CD14-positive monocyte (primary cell): ENCODE results near the gene SIPA1L3. TPM values are rescaled to one million over a fixed set of nuclear protein-coding genes. Genes with fewer than 3 reads are reported as not detected.

Experiments
- DNase-seq, 3 donors: peaks; one replicate each; pipeline ENCODE4 v3.0.0-alpha.2; 2011 to 2022
- H2AFZ ChIP-seq: 2 replicates; pipeline ENCODE4 v1.6.0; 2012; ENCODE audit warnings: mild to moderate bottlenecking, low read depth, low read length, inconsistent platforms; ENCODE audit not compliant: insufficient read depth, poor library complexity, severe bottlenecking
- H3K27ac ChIP-seq, 2 donors: 1 replicate in 1 of 2; 2 replicates in 1 of 2; pipeline ENCODE4 v1.5.1; 2012 to 2013; ENCODE audit warnings: low read length in 2 of 2, control low read depth in 1 of 2, inconsistent platforms in 1 of 2, low read depth in 1 of 2, mild to moderate bottlenecking in 1 of 2
- H3K27me3 ChIP-seq, 2 donors: one replicate each; pipeline versions ENCODE4 v1.6.0 to v1.6.1; 2011 to 2013; ENCODE audit warnings: low read length in 2 of 2; ENCODE audit not compliant: control insufficient read depth in 2 of 2, insufficient read depth in 2 of 2
- H3K36me3 ChIP-seq, 2 donors: replicated peaks in 1 of 2; 1 replicate in 1 of 2; 2 replicates in 1 of 2; pipeline versions ENCODE4 v1.5.1 to v1.6.1; 2012 to 2013; ENCODE audit warnings: low read length in 2 of 2, control low read depth in 1 of 2, inconsistent platforms in 1 of 2, mild to moderate bottlenecking in 1 of 2; ENCODE audit not compliant: insufficient read depth in 2 of 2, control insufficient read depth in 1 of 2
- H3K4me1 ChIP-seq, 2 donors: 1 replicate in 1 of 2; 2 replicates in 1 of 2; pipeline versions ENCODE4 v1.5.1 to v1.6.1; 2012 to 2013; ENCODE audit warnings: low read length in 2 of 2, control low read depth in 1 of 2, inconsistent platforms in 1 of 2, mild to moderate bottlenecking in 1 of 2, moderate library complexity in 1 of 2; ENCODE audit not compliant: insufficient read depth in 2 of 2, control insufficient read depth in 1 of 2
- H3K4me2 ChIP-seq: replicated peaks from 2 replicates; pipeline ENCODE3; 2012; ENCODE audit warnings: low read length, moderate library complexity, mild to moderate bottlenecking; ENCODE audit not compliant: poor library complexity, severe bottlenecking; ENCODE audit errors: extremely low read depth
- H3K4me3 ChIP-seq, 3 experiments: fragments of 200-600 bp in 1 of 3; sonication (generic) in 1 of 3; replicated peaks in 1 of 3; 1 replicate in 2 of 3; 2 replicates in 1 of 3; pipeline ENCODE4 v1.5.1; 2011 to 2013; ENCODE audit warnings: low read length in 3 of 3, mild to moderate bottlenecking in 3 of 3, control low read depth in 2 of 3, low read depth in 2 of 3, inconsistent platforms in 1 of 3, moderate library complexity in 1 of 3
- H3K79me2 ChIP-seq: 2 replicates; pipeline ENCODE4 v1.6.0; 2012; ENCODE audit warnings: mild to moderate bottlenecking, control low read depth, inconsistent platforms, low read length, moderate library complexity; ENCODE audit not compliant: insufficient read depth
- H3K9ac ChIP-seq: 2 replicates; pipeline ENCODE4 v1.6.0; 2017; ENCODE audit warnings: low read length, mild to moderate bottlenecking; ENCODE audit not compliant: insufficient read depth, poor library complexity, severe bottlenecking
- H3K9me3 ChIP-seq, 2 donors: replicated peaks in 1 of 2; 1 replicate in 1 of 2; 2 replicates in 1 of 2; pipeline versions ENCODE4 v1.5.1 to v1.6.1; 2012 to 2013; ENCODE audit warnings: low read length in 2 of 2, control low read depth in 1 of 2; ENCODE audit not compliant: control insufficient read depth in 1 of 2, insufficient read depth in 1 of 2
- H4K20me1 ChIP-seq: 2 replicates; pipeline ENCODE4 v1.6.0; 2012; ENCODE audit warnings: mild to moderate bottlenecking, low read length, control low read depth, moderate library complexity; ENCODE audit not compliant: insufficient read depth
- H3K27ac Mint-ChIP-seq, 7 donors: one replicate each; pipeline ENCODE4 v1.8.0; 2020; ENCODE audit warnings: mild to moderate bottlenecking in 7 of 7, mixed read lengths in 7 of 7, moderate library complexity in 6 of 7, inconsistent platforms in 2 of 7
- H3K27me3 Mint-ChIP-seq, 3 donors: one replicate each; pipeline ENCODE4 v1.8.0; 2021 to 2022; ENCODE audit warnings: low read depth in 3 of 3, mild to moderate bottlenecking in 3 of 3, mixed read lengths in 3 of 3, moderate library complexity in 3 of 3, inconsistent platforms in 1 of 3
- H3K36me3 Mint-ChIP-seq, 2 donors: one replicate each; pipeline ENCODE4 v1.8.0; 2020; ENCODE audit warnings: mixed read lengths in 2 of 2, inconsistent platforms in 1 of 2, mild to moderate bottlenecking in 1 of 2
- H3K4me1 Mint-ChIP-seq: one replicate; pipeline ENCODE4 v1.8.0; 2020; ENCODE audit warnings: mild to moderate bottlenecking, mixed read lengths
- H3K4me3 Mint-ChIP-seq, 2 donors: one replicate each; pipeline ENCODE4 v1.8.0; 2020; ENCODE audit warnings: mild to moderate bottlenecking in 2 of 2, mixed read lengths in 2 of 2, moderate library complexity in 1 of 2
- H3K9me3 Mint-ChIP-seq, 7 donors: one replicate each; pipeline ENCODE4 v1.8.0; 2020 to 2022; ENCODE audit warnings: mixed read lengths in 7 of 7, mild to moderate bottlenecking in 6 of 7, moderate library complexity in 6 of 7, inconsistent platforms in 2 of 7
- WGBS: methylation state at CpG from one replicate; pipeline ENCODE4 v1.1.5; 2013; ENCODE audit warnings: missing lambda C conversion rate; ENCODE audit not compliant: insufficient coverage; 5-methylcytosine and 5-hydroxymethylcytosine counted together
- intact Hi-C, 2 donors: fragments of 100-400 bp; cut with micrococcal nuclease; formaldehyde crosslinking; loops; one replicate each; pipeline versions ENCODE4 v1.15.0 to v1.15.1; 2023
- polyA plus RNA-seq, 3 donors: library from polyadenylated mRNA; depleted of rRNA in 1 of 3; unstranded in 2 of 3; stranded (reverse) in 1 of 3; fragments of 300-500 nt in 2 of 3; fragments of >200 nt in 1 of 3; fragmentation: Illumina TruSeq in 2 of 3; gene quantifications; 1 replicate in 2 of 3; 2 replicates in 1 of 3; pipeline ENCODE4 v1.2.3, GENCODE V29; 2012 to 2021
- TF ChIP-seq, protein P1 (sequence below): fragments of 200-600 bp; IDR thresholded peaks from one replicate; pipeline ENCODE4 v1.8.0; 2022; ENCODE audit warnings: antibody characterized with exemption, mild to moderate bottlenecking

Gene SIPA1L3
- polyA plus RNA-seq, 3 donors: 0.55 to 4.5 (median 0.99) TPM

DNA sequence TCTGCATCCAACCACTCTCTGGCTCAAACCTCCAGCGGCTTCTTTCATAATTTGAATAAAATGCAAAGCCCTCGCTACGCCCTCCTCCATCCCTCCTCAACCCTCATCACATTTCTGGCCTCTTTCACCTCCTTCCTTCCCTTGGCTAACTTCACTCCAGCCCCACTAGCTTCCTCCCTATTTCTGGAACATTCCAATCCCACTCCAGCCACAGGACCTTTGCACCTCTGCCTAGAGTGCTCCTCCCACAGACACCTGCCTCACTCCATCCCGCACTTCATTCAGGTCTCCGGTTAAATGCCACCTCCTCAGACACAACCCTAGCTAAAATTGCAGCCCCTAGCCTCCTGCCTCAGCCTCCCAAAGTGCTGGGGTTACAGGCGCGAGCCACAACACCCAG lies 324.9 kb downstream of the SIPA1L3 start:
- Histone ChIP-seq H3K4me2 (no peak overlapping the region), H3K79me2 (no peaks in the 10 kb centered on the region), H2AFZ (no peak overlapping the region), H3K9me3 (peaks cover 0 to 9% of the 10 kb centered on the region in 2 donors), H3K27ac (no peak overlapping the region), H3K4me3 (no peak overlapping the region), H3K27me3 (peaks cover 33 to 48% of the 10 kb centered on the region in 2 donors), H3K36me3 (no peaks in the 10 kb centered on the region), H3K4me1 (peaks cover 6 to 9% of the 10 kb centered on the region in 2 donors), H3K9ac (no peak overlapping the region), H4K20me1 (no peaks in the 10 kb centered on the region)
- DNase-seq: no peak
- intact Hi-C loops: loop anchor here (2.0 to 5.0 kb wide), 3 partner anchors 103 to 330 kb away; partner anchors contain the start of genes CATSPERG (in 2 of the 2) and PSMD8 (in 1 of the 2)
- Mint-ChIP-seq H3K27ac (no peak overlapping the region), H3K36me3 (peaks cover 0 to 4% of the 10 kb centered on the region in 2 donors), H3K4me3 (peak overlapping the region in 1 of 2 donors; percentile 67), H3K27me3 (peaks cover 40 to 56% (median 49%) of the 10 kb centered on the region in 3 donors), H3K9me3 (peaks cover 0 to 23% (median 6%) of the 10 kb centered on the region in 7 donors), H3K4me1 (peaks cover 3% of the 10 kb centered on the region)
- TF ChIP-seq, protein P1, sequence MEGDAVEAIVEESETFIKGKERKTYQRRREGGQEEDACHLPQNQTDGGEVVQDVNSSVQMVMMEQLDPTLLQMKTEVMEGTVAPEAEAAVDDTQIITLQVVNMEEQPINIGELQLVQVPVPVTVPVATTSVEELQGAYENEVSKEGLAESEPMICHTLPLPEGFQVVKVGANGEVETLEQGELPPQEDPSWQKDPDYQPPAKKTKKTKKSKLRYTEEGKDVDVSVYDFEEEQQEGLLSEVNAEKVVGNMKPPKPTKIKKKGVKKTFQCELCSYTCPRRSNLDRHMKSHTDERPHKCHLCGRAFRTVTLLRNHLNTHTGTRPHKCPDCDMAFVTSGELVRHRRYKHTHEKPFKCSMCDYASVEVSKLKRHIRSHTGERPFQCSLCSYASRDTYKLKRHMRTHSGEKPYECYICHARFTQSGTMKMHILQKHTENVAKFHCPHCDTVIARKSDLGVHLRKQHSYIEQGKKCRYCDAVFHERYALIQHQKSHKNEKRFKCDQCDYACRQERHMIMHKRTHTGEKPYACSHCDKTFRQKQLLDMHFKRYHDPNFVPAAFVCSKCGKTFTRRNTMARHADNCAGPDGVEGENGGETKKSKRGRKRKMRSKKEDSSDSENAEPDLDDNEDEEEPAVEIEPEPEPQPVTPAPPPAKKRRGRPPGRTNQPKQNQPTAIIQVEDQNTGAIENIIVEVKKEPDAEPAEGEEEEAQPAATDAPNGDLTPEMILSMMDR: no peak
- WGBS: 89% methylated on average over 3 of the region's 7 CpGs

- Histone ChIP-seq H3K4me1 (peaks cover 4 to 6% of the 10 kb centered on the region in 2 donors), H2AFZ (peak overlapping the region; percentile 31), H3K9ac (no peak overlapping the region), H3K27ac (no peak overlapping the region), H3K27me3 (peaks cover 19 to 30% of the 10 kb centered on the region in 2 donors), H3K79me2 (no peaks in the 10 kb centered on the region), H3K4me2 (no peak overlapping the region), H3K36me3 (no peaks in the 10 kb centered on the region), H4K20me1 (no peaks in the 10 kb centered on the region), H3K9me3 (peaks cover 0 to 5% of the 10 kb centered on the region in 2 donors), H3K4me3 (no peak overlapping the region)
- no peaks in the 10 kb centered on the region for H3K36me3 Mint-ChIP-seq
- peak overlapping the region in 1 of 7 donors; percentile 58 for H3K27ac Mint-ChIP-seq
- TF ChIP-seq, protein P1: peak; percentile 82
- intact Hi-C loops: loop anchor here (2.0 to 5.0 kb wide), 3 partner anchors 101 to 331 kb away; partner anchors contain the start of genes CATSPERG (in 2 of the 2) and PSMD8 (in 1 of the 2)
- H3K4me3 Mint-ChIP-seq: no peak overlapping the region
- H3K4me1 Mint-ChIP-seq: peaks cover 3% of the 10 kb centered on the region
- peaks cover 0 to 15% (median 5%) of the 10 kb centered on the region in 7 donors for H3K9me3 Mint-ChIP-seq
- peak; percentile 77 to 80 (median 79) for DNase-seq
- 30% methylated on average over 7 of the region's 7 CpGs for WGBS
- peaks cover 25 to 43% (median 34%) of the 10 kb centered on the region in 3 donors for H3K27me3 Mint-ChIP-seq
Observed at GRCh38 chr19:38233740-38234251, 326.8 kb downstream of the SIPA1L3 start.
